ENCODE measurements around the gene CCL5. TPM values are rescaled to one million over a fixed set of nuclear protein-coding genes. Genes with fewer than 3 reads are reported as not detected.
A peak's percentile ranks its signal among the peaks of the same experiment; 100 is the strongest.

The CCL5 gene
- total RNA-seq, 1 experiment from 2014 or later: not detected

GRCh38 chr17:35856603-35857002, 23.6 kb downstream of the CCL5 start:
- Histone ChIP-seq H3K27ac (ENCODE audit: insufficient read length, low read depth, low read length) (no peak overlapping the region), H2BK20ac (ENCODE audit: low read depth, low read length, poor library complexity, severe bottlenecking) (no peak overlapping the region), H2BK15ac (ENCODE audit: low read depth, low read length) (no peak overlapping the region), H3K4ac (ENCODE audit: low read depth, low read length) (no peak overlapping the region), H4K91ac (ENCODE audit: insufficient read length, low read depth, low read length) (no peak overlapping the region), H3K4me1 (ENCODE audit: insufficient read depth, low read length) (no peaks in the 10 kb centered on the region), H2AK5ac (ENCODE audit: insufficient read length, low read length) (no peak overlapping the region), H3K9ac (ENCODE audit: extremely low read depth, insufficient read length, low read length) (no peak overlapping the region), H2BK12ac (ENCODE audit: insufficient read length, low read depth, low read length) (no peak overlapping the region), H3T11ph (ENCODE audit: low read length) (no peak overlapping the region), H2AFZ (ENCODE audit: low read length) (no peak overlapping the region), H3K14ac (ENCODE audit: insufficient read depth, low read length) (no peak overlapping the region), H3K27me3 (ENCODE audit: insufficient read depth, low read length) (no peaks in the 10 kb centered on the region), H3K56ac (ENCODE audit: insufficient read length, low read depth, low read length) (no peak overlapping the region), H4K8ac (replicated peaks; ENCODE audit: insufficient read length, low read depth, low read length) (no peak overlapping the region), H2BK5ac (ENCODE audit: insufficient read length, low read length) (no peak overlapping the region), H3K79me1 (ENCODE audit: insufficient read depth, low read depth, low read length, poor library complexity, severe bottlenecking) (no peaks in the 10 kb centered on the region), H4K5ac (ENCODE audit: insufficient read length, low read depth, low read length) (no peak overlapping the region), H3K23ac (ENCODE audit: insufficient read length, low read depth, low read length) (no peak overlapping the region), H3K79me2 (ENCODE audit: insufficient read depth, low read length) (no peaks in the 10 kb centered on the region), H3K4me2 (ENCODE audit: insufficient read depth, insufficient read length, low read length) (no peak overlapping the region), H3K9me3 (ENCODE audit: control insufficient read depth, low read depth, low read length) (no peaks in the 10 kb centered on the region), H2BK120ac (ENCODE audit: low read depth, low read length, poor library complexity, severe bottlenecking) (no peak overlapping the region), H3K18ac (ENCODE audit: insufficient read length, low read depth, low read length) (no peak overlapping the region), H4K20me1 (ENCODE audit: control insufficient read depth, insufficient read depth, insufficient read length) (no peaks in the 10 kb centered on the region), H3K23me2 (ENCODE audit: insufficient read length, low read depth, low read length, poor library complexity, severe bottlenecking) (no peaks in the 10 kb centered on the region)
- Mint-ChIP-seq H3K4me3 (no peak overlapping the region), H3K36me3 (ENCODE audit: insufficient read depth in 1 of 3, low read depth in 3 of 3) (peaks cover 2 to 6% (median 5%) of the 10 kb centered on the region in 3 experiments; a peak in 4 of 7 replicates), H3K4me1 (peaks cover 0 to 8% of the 10 kb centered on the region in 2 experiments; a peak in 2 of 4 replicates), H3K9me3 (no peaks in the 10 kb centered on the region), H3K27me3 (ENCODE audit: low read depth) (no peaks in the 10 kb centered on the region), H3K27ac (peak overlapping the region in 2 of 3 experiments; percentile 23 to 87; a peak in 4 of 7 replicates)
- no peak for TF ChIP-seq CTCF (conservative IDR thresholded peaks at IDR 0.05)
- no CpG with 5 or more reads among the region's 2 CpGs for WGBS (ENCODE audit: extremely low coverage, insufficient read length, low lambda C conversion rate)
- DNase-seq: no peak

Measured in H9 (cell line).